GM06990 (cell line): ENCODE measurements around the gene CNTRL.
"Not testable (repeated sequence)": the region's sequence is repeated elsewhere in the genome, so short reads cannot be mapped to it uniquely, and the experiment has no call there.

Source experiments
- DNase-seq: peaks from one replicate; pipeline ENCODE4 v3.0.0-alpha.2; 2011; ENCODE audit not compliant: insufficient read length; ENCODE audit errors: extremely low read depth
- H3K27me3 ChIP-seq: replicated peaks from 2 replicates; pipeline ENCODE4 v1.6.0; 2011; ENCODE audit warnings: low read length; ENCODE audit not compliant: control insufficient read depth, insufficient read depth
- H3K36me3 ChIP-seq: 2 replicates; pipeline ENCODE4 v1.5.1; 2011; ENCODE audit warnings: low read length; ENCODE audit not compliant: control insufficient read depth, insufficient read depth
- H3K4me3 ChIP-seq: replicated peaks from 2 replicates; pipeline ENCODE4 v1.5.1; 2011; ENCODE audit warnings: low read depth, mild to moderate bottlenecking, control low read depth, low read length
- CTCF ChIP-seq: IDR thresholded peaks from 2 replicates; pipeline ENCODE4 v1.5.1; 2011; ENCODE audit warnings: low read length, control low read depth, mild to moderate bottlenecking, inconsistent platforms; ENCODE audit not compliant: insufficient read depth, poor library complexity, severe bottlenecking

Gene CNTRL

GRCh38 chr9:121082075-121082474 lies 7.3 kb downstream of the CNTRL start:
- no peak overlapping the region for H3K4me3 ChIP-seq
- DNase-seq = no peak
- TF ChIP-seq CTCF = no peak
- peaks cover 3% of the 10 kb centered on the region for H3K36me3 ChIP-seq
- no peaks in the 10 kb centered on the region for H3K27me3 ChIP-seq

GRCh38 chr9:121085661-121086060 lies 10.9 kb downstream of the CNTRL start:
- no peak for TF ChIP-seq CTCF
- peaks cover 6% of the 10 kb centered on the region for H3K36me3 ChIP-seq

GRCh38 chr9:121088576-121088975 lies 13.8 kb downstream of the CNTRL start:
- Histone ChIP-seq H3K4me3 (no peak overlapping the region), H3K36me3 (peaks cover 6% of the 10 kb centered on the region), H3K27me3 (no peaks in the 10 kb centered on the region)
- TF ChIP-seq CTCF = no peak
- DNase-seq = no peak

More at GRCh38 chr9:121085661-121086060, 10.9 kb downstream of the CNTRL start:
- no peaks in the 10 kb centered on the region for H3K27me3 ChIP-seq
- no peak for DNase-seq
- no peak overlapping the region for H3K4me3 ChIP-seq

GRCh38 chr9:121090743-121091142 lies 16.0 kb downstream of the CNTRL start:
- not testable (repeated sequence) for H3K27me3 ChIP-seq, H3K36me3 ChIP-seq, H3K4me3 ChIP-seq, DNase-seq

- no peak for DNase-seq
- Histone ChIP-seq H3K4me3 (no peak overlapping the region), H3K27me3 (no peaks in the 10 kb centered on the region), H3K36me3 (peaks cover 4% of the 10 kb centered on the region)
- no peak for TF ChIP-seq CTCF
Measured at GRCh38 chr9:121095057-121095456, 20.3 kb downstream of the CNTRL start.

GRCh38 chr9:121098567-121099198 lies 23.9 kb downstream of the CNTRL start:
- TF ChIP-seq CTCF = no peak
- Histone ChIP-seq H3K36me3 (peaks cover 1% of the 10 kb centered on the region), H3K4me3 (no peak overlapping the region), H3K27me3 (no peaks in the 10 kb centered on the region)
- DNase-seq = no peak

- not testable (repeated sequence) for H3K36me3 ChIP-seq, DNase-seq, H3K4me3 ChIP-seq, H3K27me3 ChIP-seq
Measured at GRCh38 chr9:121104054-121104453, 29.3 kb downstream of the CNTRL start.
